ENCODE data around the gene LEFTY2.

DNA sequence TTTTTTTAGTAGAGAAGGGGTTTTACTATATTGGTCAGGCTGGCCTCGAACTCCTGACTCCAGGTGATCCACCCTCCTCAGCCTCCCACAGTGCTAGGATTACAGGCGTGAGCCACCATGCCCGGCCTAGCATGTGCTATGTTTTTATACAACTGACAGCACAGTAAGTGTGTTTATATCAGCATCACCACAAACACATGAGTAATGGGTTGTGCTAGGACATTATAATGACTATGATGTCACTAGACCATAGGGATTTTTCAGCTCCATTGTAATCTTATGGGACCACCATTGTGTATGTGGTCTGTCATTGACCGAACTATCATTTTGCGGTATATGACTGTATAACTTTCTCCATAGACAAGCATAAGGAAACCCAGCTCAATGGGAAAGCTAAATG, 6.3 kb downstream of the LEFTY2 start:
- no peak for TF ChIP-seq CTCF (IDR thresholded peaks at IDR 0.05; ENCODE audit: insufficient read depth, low read length)
- no peak for TF ChIP-seq POLR2AphosphoS5 (IDR thresholded peaks at IDR 0.05; ENCODE audit: low read depth)
- TF ChIP-seq SPI1 (IDR thresholded peaks at IDR 0.05; ENCODE audit: borderline replicate concordance, low read depth): no peak
